NCI-H128 (cell line): ENCODE results near the gene AK5.

Source experiments
- DNase-seq: peaks from one replicate; lab custom pipeline; 2025; ENCODE audit not compliant: unreplicated experiment; lab: John Stamatoyannopoulos, UW

The AK5 gene

DNA sequence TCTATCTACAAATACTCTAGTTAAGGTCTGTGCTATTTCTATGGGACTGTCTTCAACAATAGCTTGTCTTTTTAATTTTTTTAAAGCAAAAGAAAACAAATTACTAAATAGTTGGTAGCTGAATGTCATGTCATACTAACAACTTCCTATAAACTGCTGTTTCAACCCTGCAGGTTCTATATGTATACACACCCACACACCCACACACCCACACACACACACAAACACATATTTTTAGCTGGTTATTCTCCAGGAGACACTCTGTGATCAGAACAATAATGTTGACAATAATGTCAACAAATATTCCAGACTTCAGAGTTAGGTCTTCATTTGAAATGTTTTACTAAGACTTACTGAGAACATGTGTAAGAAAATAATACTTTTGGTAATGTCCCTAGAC lies 66.7 kb downstream of the AK5 start:
- DNase-seq: no peak

- DNase-seq: no peak
Measured at GRCh38 chr1:77349275-77349674, 67.5 kb downstream of the AK5 start.

- DNase-seq: no peak
Measured at GRCh38 chr1:77350012-77350770, 68.4 kb downstream of the AK5 start.

GRCh38 chr1:77354536-77354935 lies 72.7 kb downstream of the AK5 start:
- no peak for DNase-seq

- no peak for DNase-seq
Measured at GRCh38 chr1:77355010-77355409, 73.2 kb downstream of the AK5 start.

DNA sequence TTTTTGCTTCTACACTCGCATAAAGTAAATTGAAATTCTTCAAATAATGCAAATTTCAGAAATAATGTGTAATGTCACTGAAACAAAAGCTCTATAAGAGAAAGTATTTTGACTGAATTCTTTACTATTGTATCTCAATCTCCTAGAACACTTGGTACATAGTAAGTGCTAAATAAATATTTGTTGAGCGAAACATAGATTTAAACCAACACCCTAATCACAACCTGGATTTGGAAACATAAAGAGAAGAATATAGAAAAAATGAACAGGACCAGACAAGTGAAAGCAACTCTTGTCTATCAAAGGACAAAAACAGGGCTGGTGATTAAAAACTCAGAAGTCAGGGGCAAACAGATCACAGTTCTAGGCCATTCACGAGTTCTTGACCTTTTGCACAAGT lies 74.3 kb downstream of the AK5 start:
- no peak for DNase-seq

GRCh38 chr1:77360256-77360655 lies 78.4 kb downstream of the AK5 start:
- no peak for DNase-seq

DNA sequence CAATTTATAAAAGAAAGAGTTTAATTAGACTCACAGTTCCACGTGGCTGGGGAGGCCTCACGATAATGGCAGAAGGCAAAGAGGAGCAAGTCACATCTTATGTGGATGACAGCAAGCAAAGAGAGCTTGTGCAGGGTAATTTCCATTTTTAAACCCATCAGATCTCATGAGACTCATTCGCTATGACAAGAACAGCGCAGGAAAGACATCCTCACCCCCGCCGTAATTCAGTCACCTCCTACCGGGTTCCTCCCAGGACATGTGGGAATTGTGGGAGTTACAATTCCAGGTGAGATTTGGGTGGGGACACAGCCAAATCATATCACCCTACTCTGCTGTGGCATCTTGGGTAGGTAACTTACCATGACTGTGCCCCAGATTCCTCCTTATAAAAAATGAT lies 79.8 kb downstream of the AK5 start:
- DNase-seq: no peak

DNA sequence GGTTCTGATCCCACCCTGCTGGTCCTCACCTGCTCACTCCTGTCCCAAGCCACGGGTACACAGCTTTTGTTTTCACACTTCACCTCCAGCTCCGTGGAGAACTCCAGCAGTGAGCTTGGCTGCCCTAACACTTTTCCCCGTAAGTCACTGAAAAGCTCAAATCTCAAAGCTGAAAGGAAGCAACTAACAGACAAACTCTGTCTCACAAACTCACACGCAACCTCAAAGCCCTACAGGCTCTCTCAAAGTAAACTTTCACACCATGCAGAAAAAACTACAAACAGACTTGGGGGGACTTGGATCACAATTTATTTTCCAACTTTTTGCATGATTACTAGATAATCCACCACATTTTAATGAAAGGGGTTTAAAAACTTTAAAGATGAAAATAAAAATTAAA lies 88.3 kb downstream of the AK5 start:
- no peak for DNase-seq

GRCh38 chr1:77370583-77371306 lies 88.9 kb downstream of the AK5 start:
- no peak for DNase-seq

GRCh38 chr1:77371396-77371795 lies 89.6 kb downstream of the AK5 start:
- no peak for DNase-seq

GRCh38 chr1:77373702-77374101 lies 91.9 kb downstream of the AK5 start:
- DNase-seq: no peak

GRCh38 chr1:77375541-77375940 lies 93.7 kb downstream of the AK5 start:
- DNase-seq: no peak

DNA sequence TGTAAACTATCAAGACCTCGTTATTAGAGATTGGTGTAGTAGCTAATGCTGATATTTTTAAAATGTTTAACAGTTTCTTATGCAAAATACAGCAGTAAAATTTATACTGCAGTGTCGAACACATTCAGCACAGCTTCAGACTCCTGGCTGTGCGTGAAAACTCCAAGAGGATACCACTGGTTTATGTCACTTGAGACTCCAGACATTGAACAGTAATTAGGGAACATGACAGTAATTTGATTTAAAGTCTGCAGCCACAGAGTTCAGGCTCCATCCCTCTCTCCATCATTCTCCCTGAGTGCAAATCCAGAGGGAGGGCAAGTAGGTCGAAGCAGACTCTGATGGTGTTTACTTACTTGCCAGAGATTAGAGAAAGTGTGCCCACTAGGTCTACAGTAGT lies 94.2 kb downstream of the AK5 start:
- no peak for DNase-seq

GRCh38 chr1:77378723-77379535 lies 97.1 kb downstream of the AK5 start:
- DNase-seq: no peak

GRCh38 chr1:77382366-77382765 lies 100.5 kb downstream of the AK5 start:
- no peak for DNase-seq

GRCh38 chr1:77383236-77383635 lies 101.4 kb downstream of the AK5 start:
- no peak for DNase-seq

DNA sequence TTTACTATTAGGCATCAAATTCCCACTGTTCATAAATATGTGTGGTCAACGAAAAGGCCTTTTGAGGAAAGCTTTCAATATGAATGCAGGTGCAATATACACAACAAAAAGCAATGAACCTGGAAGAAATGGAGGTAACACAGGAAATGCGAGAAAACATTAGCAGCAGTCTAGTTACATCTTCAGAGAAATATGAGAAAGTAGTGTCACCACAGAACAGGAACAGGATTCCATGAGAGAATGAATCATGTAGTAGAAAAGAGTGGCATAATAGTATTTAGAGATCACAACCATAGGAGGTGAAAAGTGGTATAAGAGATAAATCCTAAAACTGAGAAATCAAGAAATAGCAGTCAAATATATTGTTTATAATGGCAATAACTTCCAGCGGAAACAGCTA lies 103.7 kb downstream of the AK5 start:
- no peak for DNase-seq

- DNase-seq: no peak
Measured at GRCh38 chr1:77386276-77386675, 104.5 kb downstream of the AK5 start.

DNA sequence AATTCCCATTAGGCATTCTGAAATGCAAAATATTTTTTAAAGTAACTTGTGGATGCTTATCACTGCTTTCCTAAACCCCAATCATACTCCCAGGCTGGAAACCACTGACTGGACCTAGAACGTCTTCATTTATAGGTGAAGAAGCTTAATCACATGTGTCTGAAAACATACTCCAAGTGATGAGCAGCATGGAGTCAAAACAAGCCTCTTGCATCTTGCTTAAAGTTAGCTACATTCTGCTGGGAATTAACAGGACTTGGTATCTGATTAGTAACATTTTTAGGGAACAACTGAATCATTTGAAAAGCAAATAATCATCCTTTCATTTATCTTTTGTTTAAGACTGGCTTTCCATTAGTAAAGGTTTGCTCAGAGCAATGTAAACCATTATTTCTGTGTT lies 105.7 kb downstream of the AK5 start:
- DNase-seq: no peak

GRCh38 chr1:77388661-77389060 lies 106.8 kb downstream of the AK5 start:
- no peak for DNase-seq

DNA sequence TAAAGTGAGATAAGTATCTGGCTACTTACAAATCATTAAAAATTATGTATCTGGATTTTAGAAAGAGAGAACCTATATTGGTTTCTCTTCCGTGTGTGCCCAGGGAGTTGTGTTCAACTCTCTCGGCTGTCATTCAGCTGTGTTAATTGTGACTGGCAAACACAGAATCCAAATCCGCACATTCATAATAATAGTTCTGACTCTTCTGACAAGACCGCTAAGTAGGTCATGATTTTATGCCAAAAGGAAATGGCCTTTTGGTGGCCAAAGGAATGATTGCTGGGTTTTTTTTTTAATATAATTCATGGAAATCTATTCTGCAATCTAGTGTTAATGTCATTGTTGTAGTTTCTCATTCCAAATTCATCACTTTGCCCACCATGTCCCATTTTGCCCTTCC lies 110.7 kb downstream of the AK5 start:
- no peak for DNase-seq
